AG04449 (cell line): Measurements from ENCODE around the gene PSMB3.
A peak's percentile ranks its signal among the peaks of the same experiment; 100 is the strongest.

ENCODE experiments used
- CTCF ChIA-PET: fragments of 350-600 bp; formaldehyde crosslinking; extraction: SDS; loops from one replicate; lab custom pipeline; 2021; ENCODE audit warnings: antibody characterized with exemption; lab: Yijun Ruan, JAX
- POLR2A ChIA-PET: fragments of 400-600, 350-600 bp; formaldehyde crosslinking; extraction: SDS; loops from one replicate; lab custom pipeline; 2020; ENCODE audit warnings: antibody characterized with exemption, inconsistent platforms; lab: Yijun Ruan, JAX
- DNase-seq: peaks from one replicate; pipeline ENCODE4 v3.0.0-alpha.2; 2010; ENCODE audit warnings: low read depth, low spot score
- H3K4me3 ChIP-seq: 2 replicates; pipeline ENCODE4 v1.5.1; 2011; ENCODE audit warnings: low read depth, mild to moderate bottlenecking, control low read depth, low read length
- TF ChIP-seq, protein P1 (sequence below): IDR thresholded peaks from one replicate; pipeline ENCODE4 v1.5.1; 2011; ENCODE audit warnings: mild to moderate bottlenecking, moderate library complexity, low read length, control low read depth, inconsistent platforms; ENCODE audit not compliant: insufficient read depth; ENCODE audit errors: missing control alignments

The PSMB3 gene

DNA sequence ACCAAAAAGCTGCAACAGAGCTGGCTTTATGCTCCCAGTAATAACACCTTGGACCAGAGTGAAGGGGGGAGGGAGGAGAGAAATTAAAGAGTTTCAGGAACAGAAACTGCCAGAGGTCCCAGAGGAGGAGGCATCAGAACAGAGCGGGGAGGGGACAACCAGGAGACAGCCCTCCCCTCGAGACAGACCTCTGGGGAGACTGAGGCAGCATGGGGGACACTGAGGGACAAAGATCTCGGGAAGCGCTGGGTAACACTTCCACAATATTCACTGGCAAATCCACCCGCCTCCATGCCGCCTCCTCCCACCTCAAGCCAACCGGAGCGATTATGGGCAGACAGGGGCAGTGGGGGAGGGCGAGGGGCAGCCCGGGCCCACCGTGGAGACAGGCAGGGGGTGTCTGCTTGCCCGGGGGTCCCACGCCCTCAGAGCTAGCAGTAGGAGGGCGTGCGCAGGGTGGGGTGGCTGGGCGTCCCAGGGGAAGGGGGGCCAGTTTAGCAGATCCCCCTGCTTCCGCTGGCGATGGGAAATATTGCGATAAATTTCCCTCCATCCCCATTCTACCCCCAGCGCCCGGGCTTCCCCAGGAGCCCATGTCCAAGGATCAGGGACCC, 5.6 kb upstream of the PSMB3 start:
- H3K4me3 ChIP-seq = peak overlapping the region; percentile 88
- no peak for DNase-seq
- CTCF ChIA-PET = interaction anchor here (0.9 to 5.4 kb wide), 5 partner anchors 12 to 70 kb away, joined by 3 to 78 read pairs (median 4); no protein-coding TSS in a partner anchor
- POLR2A ChIA-PET = interaction anchor here (1.0 kb wide), 1 partner anchor 31 kb away, joined by 4 read pairs; no protein-coding TSS in a partner anchor
- TF ChIP-seq, protein P1, sequence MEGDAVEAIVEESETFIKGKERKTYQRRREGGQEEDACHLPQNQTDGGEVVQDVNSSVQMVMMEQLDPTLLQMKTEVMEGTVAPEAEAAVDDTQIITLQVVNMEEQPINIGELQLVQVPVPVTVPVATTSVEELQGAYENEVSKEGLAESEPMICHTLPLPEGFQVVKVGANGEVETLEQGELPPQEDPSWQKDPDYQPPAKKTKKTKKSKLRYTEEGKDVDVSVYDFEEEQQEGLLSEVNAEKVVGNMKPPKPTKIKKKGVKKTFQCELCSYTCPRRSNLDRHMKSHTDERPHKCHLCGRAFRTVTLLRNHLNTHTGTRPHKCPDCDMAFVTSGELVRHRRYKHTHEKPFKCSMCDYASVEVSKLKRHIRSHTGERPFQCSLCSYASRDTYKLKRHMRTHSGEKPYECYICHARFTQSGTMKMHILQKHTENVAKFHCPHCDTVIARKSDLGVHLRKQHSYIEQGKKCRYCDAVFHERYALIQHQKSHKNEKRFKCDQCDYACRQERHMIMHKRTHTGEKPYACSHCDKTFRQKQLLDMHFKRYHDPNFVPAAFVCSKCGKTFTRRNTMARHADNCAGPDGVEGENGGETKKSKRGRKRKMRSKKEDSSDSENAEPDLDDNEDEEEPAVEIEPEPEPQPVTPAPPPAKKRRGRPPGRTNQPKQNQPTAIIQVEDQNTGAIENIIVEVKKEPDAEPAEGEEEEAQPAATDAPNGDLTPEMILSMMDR = no peak

DNA sequence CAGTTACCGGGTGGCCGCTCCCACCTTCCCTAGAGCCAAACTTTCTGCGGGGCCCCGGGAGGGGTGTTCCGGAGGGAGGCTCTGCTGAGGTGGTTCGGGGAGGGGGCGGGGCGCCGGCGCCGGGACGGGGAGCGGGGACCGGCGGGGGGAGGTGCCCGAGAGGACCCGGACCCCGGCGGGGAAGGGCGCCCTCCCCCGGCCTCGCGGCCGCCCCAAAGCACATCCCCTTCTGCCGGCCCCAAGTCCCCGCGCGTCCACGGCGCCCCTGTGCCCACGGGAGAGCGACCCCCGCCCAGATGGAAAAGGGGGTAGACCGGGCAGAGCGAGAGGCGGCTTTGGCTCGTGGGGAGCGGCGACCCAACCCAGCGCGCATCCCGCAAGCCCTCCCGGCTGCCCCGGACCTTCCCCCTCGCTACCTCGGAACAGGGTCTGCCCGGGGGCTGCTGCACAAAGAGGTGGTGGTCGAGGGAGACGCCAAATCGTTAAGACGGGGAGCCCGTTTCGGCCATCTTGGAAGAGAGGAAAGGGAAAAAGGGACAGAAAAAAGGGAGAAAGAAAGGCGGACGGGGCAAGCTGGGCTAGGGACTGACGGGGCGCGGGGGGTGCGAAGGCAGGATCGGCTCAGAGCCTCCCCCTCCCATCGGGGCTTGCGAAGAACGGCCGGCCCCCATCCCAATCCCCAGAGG, 4.9 kb upstream of the PSMB3 start:
- POLR2A ChIA-PET = no interaction called here
- TF ChIP-seq, protein P1 = peak; percentile 14
- peak overlapping the region; percentile 88 for H3K4me3 ChIP-seq
- CTCF ChIA-PET = interaction anchor here (3.0 to 5.4 kb wide), 2 partner anchors 12 to 71 kb away, joined by 9 to 78 read pairs; no protein-coding TSS in a partner anchor
- DNase-seq = no peak

DNA sequence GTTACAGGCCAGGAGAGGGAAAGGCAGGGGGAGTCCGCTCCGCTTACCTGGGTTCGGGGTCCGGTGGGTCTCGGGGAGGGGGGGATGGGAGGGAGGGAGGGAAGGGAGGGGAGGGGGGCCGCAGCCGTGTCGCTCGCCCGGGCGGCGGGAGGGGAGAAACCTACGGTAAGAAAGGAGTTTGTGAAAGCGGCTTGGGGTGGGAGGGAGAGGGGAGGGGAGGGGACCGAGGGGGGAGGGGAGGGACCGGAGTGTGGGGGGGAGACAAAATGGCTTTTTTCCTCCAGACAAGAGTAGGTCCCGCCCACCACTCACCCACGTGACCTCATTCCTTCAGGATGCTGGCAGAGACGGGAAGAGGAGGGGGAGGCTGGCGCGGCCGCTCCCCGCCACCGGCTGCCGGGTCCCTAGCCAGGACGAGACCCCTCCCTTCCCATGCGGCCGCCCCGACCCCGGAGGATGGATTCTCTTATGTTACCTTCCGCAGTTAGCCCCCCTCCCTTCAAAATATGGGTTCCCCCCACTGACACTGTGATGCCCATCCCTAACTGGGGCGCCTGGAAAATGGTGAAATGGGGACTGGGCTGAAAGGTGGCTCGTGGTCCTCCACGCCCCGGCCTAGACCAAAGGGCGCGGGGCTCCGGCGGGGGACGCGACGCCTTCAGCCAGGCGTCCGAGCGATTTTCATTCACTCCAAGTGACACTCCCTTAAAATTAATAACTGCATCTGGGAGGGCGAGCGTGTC, 4.2 kb upstream of the PSMB3 start, which contains the start of gene PCGF2:
Gene PCGF2, minus strand, starts transcription at position 188 of the 743 bp plus-strand sequence. CDS start 7,934 bp downstream, outside the sequence.
- H3K4me3 ChIP-seq = peak within 1 kb of the TSS; percentile 88
- ChIA-PET CTCF (interaction anchor here (3.0 to 5.4 kb wide), 2 partner anchors 13 to 71 kb away, joined by 9 to 78 read pairs; no protein-coding TSS in a partner anchor), POLR2A (no interaction called here)
- DNase-seq = peak; percentile 50
- TF ChIP-seq, protein P1 = no peak

DNA sequence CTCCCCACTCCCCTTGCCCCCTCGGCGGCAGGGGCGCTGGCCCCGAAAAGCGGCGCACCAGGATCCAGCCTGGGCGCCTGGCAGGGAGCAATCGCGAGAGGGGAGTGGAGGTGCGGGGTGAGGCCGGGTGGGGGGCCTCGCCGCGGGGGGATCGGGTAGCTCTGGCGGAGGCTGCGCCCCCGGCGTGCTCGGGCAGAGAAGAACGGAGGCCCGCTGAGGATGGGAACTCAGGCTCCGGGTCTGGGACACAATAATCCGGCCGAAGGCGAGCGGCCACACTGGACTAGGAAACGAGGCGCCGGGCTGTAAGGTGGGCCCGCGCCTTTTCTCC, 3.7 kb upstream of the PSMB3 start:
- ChIA-PET CTCF (interaction anchor here (1.0 to 1.2 kb wide), 2 partner anchors 14 to 20 kb away, joined by 3 to 6 read pairs; no protein-coding TSS in a partner anchor), POLR2A (no interaction called here)
- TF ChIP-seq, protein P1 = no peak
- DNase-seq = no peak
- H3K4me3 ChIP-seq = peak overlapping the region; percentile 88

DNA sequence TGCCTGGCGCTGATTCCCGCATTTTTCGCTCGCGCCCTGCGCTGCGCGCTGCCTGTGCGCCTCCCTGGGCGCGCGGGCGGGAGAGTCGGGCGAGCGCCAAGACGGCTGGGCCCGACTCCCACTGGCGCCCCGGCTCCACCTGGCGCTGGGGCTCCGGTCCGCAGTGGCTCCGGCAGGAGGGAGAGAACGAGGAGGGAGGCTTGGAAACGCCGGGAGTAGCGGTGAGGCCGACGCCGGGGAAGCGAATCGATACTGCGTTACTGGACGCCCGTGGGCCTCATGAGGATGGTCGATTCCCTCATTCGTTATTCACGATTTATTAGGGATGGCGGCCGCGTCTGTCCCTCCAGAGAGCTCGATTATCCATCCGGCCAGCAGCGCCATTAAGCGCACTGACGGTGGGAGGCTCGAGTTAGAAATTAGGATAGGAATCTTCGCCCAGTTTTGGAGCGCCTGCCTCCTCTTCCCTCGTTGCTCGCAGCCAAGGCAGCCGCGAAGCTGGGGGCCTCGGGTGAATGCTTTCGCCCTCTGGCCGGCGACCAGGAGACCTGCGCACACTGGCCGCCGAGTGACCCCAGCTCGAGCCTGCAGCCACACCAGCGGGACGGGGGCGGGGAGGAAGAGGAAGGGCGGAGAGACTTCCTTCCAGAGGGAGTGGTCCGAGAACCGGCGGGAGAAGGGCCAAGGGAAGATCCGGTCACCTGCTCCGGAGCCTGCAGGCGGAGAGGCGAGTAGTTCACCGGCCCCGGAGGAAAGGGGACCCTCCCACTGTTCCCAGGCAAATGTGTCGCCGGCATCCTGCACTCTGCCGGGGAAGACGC, 3.1 kb upstream of the PSMB3 start:
- DNase-seq = no peak
- TF ChIP-seq, protein P1 = no peak
- CTCF ChIA-PET = interaction anchor here (1.0 to 1.2 kb wide), 2 partner anchors 15 to 20 kb away, joined by 3 to 6 read pairs; no protein-coding TSS in a partner anchor
- POLR2A ChIA-PET = interaction anchor here (3.7 kb wide), 1 partner anchor 120 kb away, joined by 19 read pairs; the partner anchor contains the start of gene LASP1
- H3K4me3 ChIP-seq = peak overlapping the region; percentile 88
